ENCODE measurements around the gene SH3GLB2. TPM values are rescaled to one million over a fixed set of nuclear protein-coding genes. Genes with fewer than 3 reads are reported as not detected.

Gene SH3GLB2
- total and polyA plus RNA-seq, 2 of the 8 experiments (the other 6 are each of a cell fraction or from before 2014, with no cell fraction given), result 52.7 to 79.9 TPM

GRCh38 chr9:129053020-129053419 lies 24.9 kb upstream of the SH3GLB2 start (continued):
- TF ChIP-seq E2F6 (IDR thresholded peaks at IDR 0.05) (no peak), KDM5A (IDR thresholded peaks at IDR 0.05; ENCODE audit: low read length) (no peak), GTF2F1 (IDR thresholded peaks at IDR 0.05; ENCODE audit: borderline replicate concordance, low read depth, low read length) (no peak), SIX5 (IDR thresholded peaks at IDR 0.05; ENCODE audit: low read depth, low read length) (no peak), SUZ12 (IDR thresholded peaks at IDR 0.05; ENCODE audit: low read length) (no peak)
- TF ChIP-seq, protein P1, sequence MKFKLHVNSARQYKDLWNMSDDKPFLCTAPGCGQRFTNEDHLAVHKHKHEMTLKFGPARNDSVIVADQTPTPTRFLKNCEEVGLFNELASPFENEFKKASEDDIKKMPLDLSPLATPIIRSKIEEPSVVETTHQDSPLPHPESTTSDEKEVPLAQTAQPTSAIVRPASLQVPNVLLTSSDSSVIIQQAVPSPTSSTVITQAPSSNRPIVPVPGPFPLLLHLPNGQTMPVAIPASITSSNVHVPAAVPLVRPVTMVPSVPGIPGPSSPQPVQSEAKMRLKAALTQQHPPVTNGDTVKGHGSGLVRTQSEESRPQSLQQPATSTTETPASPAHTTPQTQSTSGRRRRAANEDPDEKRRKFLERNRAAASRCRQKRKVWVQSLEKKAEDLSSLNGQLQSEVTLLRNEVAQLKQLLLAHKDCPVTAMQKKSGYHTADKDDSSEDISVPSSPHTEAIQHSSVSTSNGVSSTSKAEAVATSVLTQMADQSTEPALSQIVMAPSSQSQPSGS (IDR thresholded peaks at IDR 0.05; ENCODE audit: low read length), result no peak
